Astrocyte of the spinal cord (primary cell): ENCODE results near the gene MANEA.

Experiments used
- DNase-seq: peaks from one replicate; pipeline ENCODE4 v3.0.0; 2011; ENCODE audit warnings: low read depth, low spot score
- H3K4me3 ChIP-seq: 2 replicates; pipeline ENCODE4 v1.5.1; 2011; ENCODE audit warnings: low read depth, mild to moderate bottlenecking, low read length, moderate library complexity
- in situ Hi-C: cut with HindIII; loops from 2 replicates; pipeline ENCODE4 v1.10.0; 2017; ENCODE audit warnings: low sequenced_read_pairs
- TF ChIP-seq, protein P1 (sequence below): IDR thresholded peaks from 2 replicates; pipeline ENCODE4 v1.5.1; 2012; ENCODE audit warnings: low read depth, mild to moderate bottlenecking, low read length, inconsistent platforms

The MANEA gene

DNA sequence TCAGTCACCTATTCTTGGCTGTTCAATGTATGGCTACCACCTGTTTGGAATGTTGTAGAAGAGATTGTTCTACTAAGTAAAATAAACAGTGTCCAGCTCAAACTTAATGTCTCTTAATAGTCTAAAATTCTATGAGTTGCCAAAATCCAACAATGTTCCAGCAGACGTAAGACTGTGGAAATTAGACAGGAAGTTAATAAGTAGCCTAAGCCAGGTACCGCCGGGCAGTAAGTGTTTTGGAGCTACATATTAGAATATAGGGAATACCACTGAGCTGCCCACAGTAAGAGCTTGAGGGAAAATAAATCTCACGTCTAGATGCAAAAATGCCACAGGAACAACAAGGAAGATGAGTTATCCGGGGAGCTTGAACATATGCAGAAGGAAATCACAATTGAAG lies 7.8 kb upstream of the MANEA start:
- in situ Hi-C loops, result no loop called here
- H3K4me3 ChIP-seq, result no peak overlapping the region
- no peak for DNase-seq
- TF ChIP-seq, protein P1, sequence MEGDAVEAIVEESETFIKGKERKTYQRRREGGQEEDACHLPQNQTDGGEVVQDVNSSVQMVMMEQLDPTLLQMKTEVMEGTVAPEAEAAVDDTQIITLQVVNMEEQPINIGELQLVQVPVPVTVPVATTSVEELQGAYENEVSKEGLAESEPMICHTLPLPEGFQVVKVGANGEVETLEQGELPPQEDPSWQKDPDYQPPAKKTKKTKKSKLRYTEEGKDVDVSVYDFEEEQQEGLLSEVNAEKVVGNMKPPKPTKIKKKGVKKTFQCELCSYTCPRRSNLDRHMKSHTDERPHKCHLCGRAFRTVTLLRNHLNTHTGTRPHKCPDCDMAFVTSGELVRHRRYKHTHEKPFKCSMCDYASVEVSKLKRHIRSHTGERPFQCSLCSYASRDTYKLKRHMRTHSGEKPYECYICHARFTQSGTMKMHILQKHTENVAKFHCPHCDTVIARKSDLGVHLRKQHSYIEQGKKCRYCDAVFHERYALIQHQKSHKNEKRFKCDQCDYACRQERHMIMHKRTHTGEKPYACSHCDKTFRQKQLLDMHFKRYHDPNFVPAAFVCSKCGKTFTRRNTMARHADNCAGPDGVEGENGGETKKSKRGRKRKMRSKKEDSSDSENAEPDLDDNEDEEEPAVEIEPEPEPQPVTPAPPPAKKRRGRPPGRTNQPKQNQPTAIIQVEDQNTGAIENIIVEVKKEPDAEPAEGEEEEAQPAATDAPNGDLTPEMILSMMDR, result no peak

GRCh38 chr6:95572098-95572497 lies 5.2 kb upstream of the MANEA start:
- TF ChIP-seq, protein P1, result no peak
- no peak overlapping the region for H3K4me3 ChIP-seq
- no peak for DNase-seq
- in situ Hi-C loops, result no loop called here

GRCh38 chr6:95574811-95575210 lies 2.5 kb upstream of the MANEA start:
- no peak overlapping the region for H3K4me3 ChIP-seq
- TF ChIP-seq, protein P1, result no peak
- in situ Hi-C loops, result no loop called here
- no peak for DNase-seq

DNA sequence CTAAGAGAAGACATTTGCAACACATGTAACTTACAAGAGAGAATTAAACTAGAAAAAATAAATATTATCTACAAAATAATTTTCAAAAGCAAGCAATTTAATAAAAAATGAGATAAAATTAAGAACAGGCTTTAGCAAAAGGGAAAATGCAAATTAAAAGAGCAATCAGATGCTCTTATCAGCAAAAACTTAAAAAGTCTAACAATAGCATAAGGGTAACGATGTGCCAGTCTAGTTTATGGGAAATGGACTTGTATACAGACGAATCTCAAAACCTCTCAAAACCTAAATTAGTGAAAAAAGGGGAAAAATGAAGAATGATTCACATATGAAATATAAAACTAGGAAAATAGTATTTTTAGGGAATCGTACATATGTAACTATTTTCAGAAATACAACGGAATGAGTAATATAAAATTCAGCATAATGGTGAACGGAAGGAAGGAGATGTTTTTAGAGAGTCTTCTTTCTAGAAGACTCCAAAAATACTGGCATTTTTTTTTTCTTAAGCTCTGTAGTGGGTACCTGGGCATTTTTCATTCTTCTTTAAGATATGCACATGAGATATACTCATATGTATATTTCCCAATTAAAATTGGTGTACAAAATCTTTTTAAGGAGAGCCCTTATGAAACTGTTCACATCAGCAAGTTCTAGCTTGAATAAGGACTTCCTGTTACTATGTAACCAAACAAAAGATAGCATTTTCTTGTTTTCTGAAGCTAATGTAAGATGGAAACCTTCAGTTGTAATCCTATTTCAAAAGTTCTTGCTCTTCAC lies 927 bp upstream of the MANEA start:
- H3K4me3 ChIP-seq, result peak overlapping the region; percentile 83
- peak; percentile 59 for DNase-seq
- TF ChIP-seq, protein P1, result no peak
- in situ Hi-C loops, result no loop called here

GRCh38 chr6:95576998-95577303 lies 384 bp upstream of the MANEA start:
- in situ Hi-C loops, result no loop called here
- H3K4me3 ChIP-seq, result peak overlapping the region; percentile 83
- DNase-seq, result no peak
- TF ChIP-seq, protein P1, result no peak

DNA sequence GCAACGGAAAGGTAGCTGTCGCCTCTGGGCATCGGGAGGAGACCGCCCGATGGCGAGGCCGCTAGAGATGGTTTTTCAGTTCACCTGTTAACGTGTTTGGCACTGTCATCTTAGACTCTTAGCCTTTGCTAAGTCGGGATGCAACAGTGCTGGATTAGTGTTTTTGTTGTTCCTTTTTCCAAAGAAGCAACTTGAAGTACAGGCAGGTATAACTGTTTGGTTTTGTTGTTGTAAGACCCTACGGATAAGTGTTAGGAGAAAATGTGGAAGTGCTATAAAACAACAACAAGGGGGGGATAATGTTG lies 723 bp downstream of the MANEA start:
- in situ Hi-C loops, result no loop called here
- peak overlapping the region; percentile 83 for H3K4me3 ChIP-seq
- DNase-seq, result peak; percentile 23
- TF ChIP-seq, protein P1, result no peak
